Mesothelial cell of epicardium (in vitro differentiated cells): Measurements from ENCODE around the gene RTN4RL2. TPM values are rescaled to one million over a fixed set of nuclear protein-coding genes. Genes with fewer than 3 reads are reported as not detected.

Experiments
- DNase-seq, 2 experiments: peaks; one replicate each; pipeline ENCODE4 v3.0.0; 2021; ENCODE audit warnings: low spot score in 2 of 2; ENCODE audit not compliant: unreplicated experiment in 2 of 2
- H3K27ac Mint-ChIP-seq: 2 replicates; pipeline ENCODE4 v1.8.0; 2021; ENCODE audit warnings: mixed read lengths
- H3K27me3 Mint-ChIP-seq: 2 replicates; pipeline ENCODE4 v1.8.0; 2021; ENCODE audit warnings: low read depth, mixed read lengths
- H3K36me3 Mint-ChIP-seq: 2 replicates; pipeline ENCODE4 v1.8.0; 2021; ENCODE audit warnings: mixed read lengths
- H3K4me1 Mint-ChIP-seq: 2 replicates; pipeline ENCODE4 v1.8.0; 2021; ENCODE audit warnings: mixed read lengths
- H3K4me3 Mint-ChIP-seq: 2 replicates; pipeline ENCODE4 v1.8.0; 2021; ENCODE audit warnings: mild to moderate bottlenecking, moderate library complexity, mixed read lengths
- H3K9me3 Mint-ChIP-seq: 2 replicates; pipeline ENCODE4 v1.8.0; 2021; ENCODE audit warnings: mixed read lengths
- CTCF ChIP-seq: fragments of 200-600 bp; sonication (generic); IDR thresholded peaks from one replicate; pipeline ENCODE4 v1.5.0; 2021; ENCODE audit warnings: antibody characterized with exemption; ENCODE audit not compliant: unreplicated experiment
- total RNA-seq: library from RNA; stranded (reverse); gene quantifications from 3 replicates; pipeline ENCODE4 v1.2.1, GENCODE V29; 2021

RTN4RL2 gene
- total RNA-seq, 1 donor from 2014 or later, result 0.38 TPM

DNA sequence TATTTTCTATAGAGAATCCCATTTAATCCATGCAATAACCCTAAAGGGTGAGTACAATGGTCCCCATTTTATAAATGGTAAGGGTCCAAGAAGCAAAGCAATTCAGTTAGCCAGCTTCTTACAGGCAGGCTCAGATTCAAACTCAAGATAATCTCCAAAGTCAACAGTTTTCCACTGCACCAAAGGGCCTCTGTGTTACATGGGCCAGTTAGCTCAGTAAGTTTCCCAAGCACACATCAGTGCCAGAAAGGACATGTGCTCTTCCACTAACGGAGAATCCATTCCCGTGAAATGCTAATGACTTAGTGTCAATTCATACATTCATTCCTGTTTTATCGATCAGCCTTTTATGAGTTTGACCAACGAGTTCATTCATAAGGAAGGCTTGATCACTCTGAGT lies 44.2 kb downstream of the RTN4RL2 start:
- no peak overlapping the region for H3K27ac Mint-ChIP-seq
- no peaks in the 10 kb centered on the region for H3K9me3 Mint-ChIP-seq
- H3K4me1 Mint-ChIP-seq, result peaks cover 8% of the 10 kb centered on the region
- H3K36me3 Mint-ChIP-seq, result no peaks in the 10 kb centered on the region
- no peak overlapping the region for H3K4me3 Mint-ChIP-seq
- no peak for TF ChIP-seq CTCF
- peaks cover 6% of the 10 kb centered on the region for H3K27me3 Mint-ChIP-seq
- DNase-seq, result no peak

GRCh38 chr11:57506522-57506921 lies 46.2 kb downstream of the RTN4RL2 start:
- no peak for TF ChIP-seq CTCF
- Mint-ChIP-seq H3K4me1 (no peaks in the 10 kb centered on the region), H3K4me3 (no peak overlapping the region), H3K9me3 (no peaks in the 10 kb centered on the region), H3K36me3 (no peaks in the 10 kb centered on the region), H3K27me3 (peaks cover 11% of the 10 kb centered on the region), H3K27ac (no peak overlapping the region)
- no peak for DNase-seq

DNA sequence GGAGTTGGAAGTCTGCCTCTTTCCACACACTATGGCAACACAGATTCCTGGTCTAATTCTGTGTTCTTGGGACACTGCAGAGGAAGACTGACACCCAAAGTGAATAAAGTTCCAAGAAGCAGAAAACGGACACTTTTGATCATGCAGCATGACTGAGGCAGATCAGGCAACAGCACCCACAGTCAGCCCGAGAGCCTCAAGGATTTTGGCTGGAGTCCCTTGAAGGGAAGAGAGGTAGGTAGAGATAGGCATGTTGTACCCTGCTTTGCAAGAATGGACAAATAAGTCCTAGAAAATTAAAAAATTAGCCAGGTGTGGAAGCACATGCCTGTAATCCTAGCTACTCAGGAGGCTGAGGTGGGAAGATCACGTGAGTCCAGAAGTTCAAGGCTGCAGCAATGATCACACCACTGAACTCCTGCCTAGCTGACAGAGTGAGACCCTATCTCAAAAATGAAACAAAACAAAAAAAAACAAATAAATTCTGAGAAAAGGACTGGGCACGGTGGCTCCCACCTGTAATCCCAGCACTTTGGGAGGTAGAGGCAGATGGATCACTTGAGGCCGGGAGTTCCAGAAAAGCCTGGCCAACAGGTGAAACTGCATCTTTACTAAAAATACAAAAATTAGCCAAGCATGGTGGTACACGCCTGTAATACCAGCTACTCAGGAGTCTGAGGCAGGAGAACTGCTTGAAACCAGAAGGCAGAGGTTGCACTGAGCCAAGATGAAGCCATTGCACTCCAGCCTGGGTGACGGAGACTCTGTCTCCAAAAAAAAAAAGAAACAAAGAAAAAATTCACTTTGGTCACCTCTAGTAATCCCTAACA lies 48.2 kb downstream of the RTN4RL2 start:
- no peak for TF ChIP-seq CTCF
- DNase-seq, result no peak
- H3K4me1 Mint-ChIP-seq, result no peaks in the 10 kb centered on the region
- H3K36me3 Mint-ChIP-seq, result no peaks in the 10 kb centered on the region
- H3K4me3 Mint-ChIP-seq, result no peak overlapping the region
- H3K27ac Mint-ChIP-seq, result no peak overlapping the region
- H3K27me3 Mint-ChIP-seq, result peaks cover 32% of the 10 kb centered on the region
- H3K9me3 Mint-ChIP-seq, result no peaks in the 10 kb centered on the region

DNA sequence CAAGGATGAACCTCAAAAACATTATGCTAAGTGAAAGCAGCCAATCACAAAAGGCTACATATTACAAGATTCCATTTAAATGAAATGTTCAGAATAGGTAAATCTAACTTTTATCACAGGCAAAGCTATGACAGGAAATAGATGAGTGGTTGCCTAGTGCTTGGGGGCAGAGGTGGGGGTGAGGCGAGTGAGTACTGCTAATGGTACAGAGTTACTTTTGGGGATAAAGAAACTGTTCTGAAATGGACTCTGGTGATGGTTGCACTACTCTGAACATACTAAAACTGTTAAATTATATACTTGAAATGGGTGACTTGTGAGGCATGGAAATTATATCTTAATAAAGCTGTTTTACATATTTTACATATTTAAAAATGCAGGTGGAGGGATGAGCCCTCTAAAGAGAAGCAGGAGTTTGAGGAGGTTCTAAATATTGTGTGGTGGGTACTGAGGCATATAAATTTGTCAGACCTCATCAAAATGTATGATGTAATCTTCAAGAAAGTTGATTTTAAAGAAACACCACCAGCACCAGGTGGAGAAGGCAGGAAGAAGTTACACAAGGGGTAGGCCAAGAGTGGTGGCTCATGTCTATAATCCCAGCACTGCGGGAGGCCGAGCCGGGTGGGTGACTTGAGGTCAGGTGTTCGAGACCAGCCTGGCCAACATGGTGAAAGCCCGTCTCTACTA lies 51.6 kb downstream of the RTN4RL2 start:
- H3K27ac Mint-ChIP-seq, result no peak overlapping the region
- no peaks in the 10 kb centered on the region for H3K9me3 Mint-ChIP-seq
- H3K4me3 Mint-ChIP-seq, result no peak overlapping the region
- peaks cover 11% of the 10 kb centered on the region for H3K4me1 Mint-ChIP-seq
- no peak for TF ChIP-seq CTCF
- H3K27me3 Mint-ChIP-seq, result peaks cover 64% of the 10 kb centered on the region
- DNase-seq, result no peak
- H3K36me3 Mint-ChIP-seq, result no peaks in the 10 kb centered on the region

DNA sequence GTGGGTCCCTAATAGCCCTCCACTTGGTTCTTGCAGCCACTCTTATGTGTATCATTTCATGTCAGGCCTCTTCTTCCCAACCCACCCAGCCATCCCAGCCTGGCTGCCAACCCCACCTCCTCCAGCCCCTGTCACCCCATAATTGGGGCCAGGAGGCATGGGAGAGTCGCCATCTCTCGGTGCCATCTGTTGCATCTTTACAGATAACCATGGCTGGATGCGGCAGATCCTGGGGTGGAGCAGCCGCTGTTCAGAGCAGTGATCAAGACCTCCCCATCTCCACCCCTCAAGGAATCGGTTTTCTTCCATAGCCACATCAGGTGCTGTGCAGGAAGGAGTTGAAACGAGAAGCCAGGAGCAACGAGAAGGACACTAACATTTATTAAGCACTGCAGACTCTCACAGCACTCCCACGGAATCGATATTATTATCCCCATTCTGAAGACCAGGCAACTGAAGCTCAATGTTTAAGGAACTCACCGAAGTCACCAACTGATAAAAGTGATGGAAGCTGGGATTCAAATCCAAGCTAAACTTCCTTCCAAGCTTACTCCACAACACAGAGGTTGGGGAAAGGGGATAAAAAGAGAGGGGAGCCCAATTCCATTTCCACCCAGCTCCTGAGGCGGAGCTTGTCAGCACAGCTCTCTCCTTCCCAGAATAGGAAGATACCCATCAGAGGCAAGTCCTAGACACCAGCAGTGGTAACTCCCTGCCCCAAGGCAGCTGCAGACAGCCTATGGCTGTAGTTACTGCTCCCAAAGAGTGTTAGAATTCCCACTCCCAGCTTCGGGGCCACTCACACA lies 52.5 kb downstream of the RTN4RL2 start:
- DNase-seq, result no peak
- H3K27me3 Mint-ChIP-seq, result peaks cover 72% of the 10 kb centered on the region
- TF ChIP-seq CTCF, result no peak
- no peaks in the 10 kb centered on the region for H3K9me3 Mint-ChIP-seq
- peaks cover 11% of the 10 kb centered on the region for H3K4me1 Mint-ChIP-seq
- no peaks in the 10 kb centered on the region for H3K36me3 Mint-ChIP-seq
- no peak overlapping the region for H3K27ac Mint-ChIP-seq
- H3K4me3 Mint-ChIP-seq, result no peak overlapping the region
